ENCODE measurements around the gene SPATA16. TPM values are rescaled to one million over a fixed set of nuclear protein-coding genes. Genes with fewer than 3 reads are reported as not detected.

SPATA16 gene
- polyA plus RNA-seq, 1 experiment = not detected

DNA sequence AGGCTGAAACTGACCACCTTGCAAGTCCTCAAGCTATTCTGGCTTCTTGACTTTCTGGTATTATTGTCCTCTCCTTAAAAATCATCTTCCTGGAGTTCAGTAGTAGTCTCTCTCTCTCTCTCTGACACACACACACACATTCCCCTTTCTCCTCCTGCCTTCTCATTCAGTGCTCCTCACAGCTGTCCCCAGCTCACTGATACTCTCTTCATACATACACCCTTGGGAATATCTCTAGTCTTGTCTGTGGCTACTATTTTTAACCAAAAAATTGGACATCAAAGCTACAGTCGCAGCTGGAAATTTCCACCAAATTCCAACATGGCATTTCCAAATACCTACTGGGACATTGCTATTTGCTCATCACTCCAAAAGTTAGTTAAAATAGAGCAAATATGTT, 211.6 kb downstream of the SPATA16 start:
- DNase-seq (ENCODE audit: low read depth, low spot score) = no peak
- H3K4me3 ChIP-seq (ENCODE audit: low read depth, low read length) = no peak overlapping the region
- TF ChIP-seq, protein P1, sequence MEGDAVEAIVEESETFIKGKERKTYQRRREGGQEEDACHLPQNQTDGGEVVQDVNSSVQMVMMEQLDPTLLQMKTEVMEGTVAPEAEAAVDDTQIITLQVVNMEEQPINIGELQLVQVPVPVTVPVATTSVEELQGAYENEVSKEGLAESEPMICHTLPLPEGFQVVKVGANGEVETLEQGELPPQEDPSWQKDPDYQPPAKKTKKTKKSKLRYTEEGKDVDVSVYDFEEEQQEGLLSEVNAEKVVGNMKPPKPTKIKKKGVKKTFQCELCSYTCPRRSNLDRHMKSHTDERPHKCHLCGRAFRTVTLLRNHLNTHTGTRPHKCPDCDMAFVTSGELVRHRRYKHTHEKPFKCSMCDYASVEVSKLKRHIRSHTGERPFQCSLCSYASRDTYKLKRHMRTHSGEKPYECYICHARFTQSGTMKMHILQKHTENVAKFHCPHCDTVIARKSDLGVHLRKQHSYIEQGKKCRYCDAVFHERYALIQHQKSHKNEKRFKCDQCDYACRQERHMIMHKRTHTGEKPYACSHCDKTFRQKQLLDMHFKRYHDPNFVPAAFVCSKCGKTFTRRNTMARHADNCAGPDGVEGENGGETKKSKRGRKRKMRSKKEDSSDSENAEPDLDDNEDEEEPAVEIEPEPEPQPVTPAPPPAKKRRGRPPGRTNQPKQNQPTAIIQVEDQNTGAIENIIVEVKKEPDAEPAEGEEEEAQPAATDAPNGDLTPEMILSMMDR (IDR thresholded peaks at IDR 0.05; ENCODE audit: low read depth, low read length) = no peak
- H3K27me3 ChIP-seq (ENCODE audit: control insufficient read depth, insufficient read depth, low read length) = no peaks in the 10 kb centered on the region
- H3K9me3 ChIP-seq (ENCODE audit: control insufficient read depth, insufficient read depth, low read length) = no peaks in the 10 kb centered on the region
- H3K27ac ChIP-seq (ENCODE audit: low read depth, low read length) = no peak overlapping the region
- CTCF ChIA-PET = no interaction called here
- POLR2A ChIA-PET = no interaction called here

DNA sequence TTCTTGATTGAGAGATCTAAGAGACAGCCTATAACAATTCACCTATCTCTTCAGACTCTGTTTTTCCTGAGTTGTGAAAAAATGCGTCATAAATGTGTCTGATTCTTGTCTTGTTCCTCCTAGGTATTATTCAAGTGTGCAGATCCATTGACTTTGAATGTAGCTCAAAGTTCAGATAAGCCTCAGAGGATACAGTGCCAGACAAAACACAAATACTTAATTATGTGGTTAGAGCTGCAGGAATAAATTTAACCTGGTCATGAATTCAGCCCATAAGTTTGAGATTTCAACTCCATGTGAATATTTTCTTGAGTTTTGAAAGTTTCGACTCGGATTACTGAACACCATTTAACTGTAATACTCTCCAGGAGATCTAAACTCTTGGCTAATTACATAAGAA, 216.5 kb downstream of the SPATA16 start:
- ChIA-PET CTCF (no interaction called here), POLR2A (no interaction called here)
- no peaks in the 10 kb centered on the region for H3K27me3 ChIP-seq (ENCODE audit: control insufficient read depth, insufficient read depth, low read length)
- H3K27ac ChIP-seq (ENCODE audit: low read depth, low read length) = no peak overlapping the region
- TF ChIP-seq, protein P1 (IDR thresholded peaks at IDR 0.05; ENCODE audit: low read depth, low read length) = no peak
- H3K4me3 ChIP-seq (ENCODE audit: low read depth, low read length) = no peak overlapping the region
- DNase-seq (ENCODE audit: low read depth, low spot score) = no peak
- H3K9me3 ChIP-seq (ENCODE audit: control insufficient read depth, insufficient read depth, low read length) = no peaks in the 10 kb centered on the region

DNA sequence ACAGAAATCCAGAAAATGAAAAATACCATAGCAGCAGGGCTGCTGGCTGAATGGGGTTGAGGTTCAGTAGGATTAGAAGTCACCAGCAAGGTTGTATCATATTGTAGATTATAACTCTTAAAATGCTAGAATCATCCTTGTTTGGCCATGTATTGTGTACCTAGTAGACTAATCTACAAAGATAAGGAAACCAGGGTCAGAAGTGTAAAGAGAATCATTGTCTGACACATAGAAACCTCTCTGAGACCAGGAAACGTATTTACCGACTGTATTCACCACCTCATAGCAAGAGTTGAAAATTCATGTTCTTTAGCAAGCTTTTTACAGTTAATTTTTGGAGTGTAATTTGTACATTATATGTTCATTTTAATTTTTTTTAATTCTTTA, 221.7 kb downstream of the SPATA16 start:
- no peak for DNase-seq (ENCODE audit: low read depth, low spot score)
- Histone ChIP-seq H3K27ac (ENCODE audit: low read depth, low read length) (no peak overlapping the region), H3K27me3 (ENCODE audit: control insufficient read depth, insufficient read depth, low read length) (no peaks in the 10 kb centered on the region), H3K9me3 (ENCODE audit: control insufficient read depth, insufficient read depth, low read length) (no peaks in the 10 kb centered on the region), H3K4me3 (ENCODE audit: low read depth, low read length) (no peak overlapping the region)
- TF ChIP-seq, protein P1 (IDR thresholded peaks at IDR 0.05; ENCODE audit: low read depth, low read length) = no peak
- ChIA-PET POLR2A (no interaction called here), CTCF (no interaction called here)

DNA sequence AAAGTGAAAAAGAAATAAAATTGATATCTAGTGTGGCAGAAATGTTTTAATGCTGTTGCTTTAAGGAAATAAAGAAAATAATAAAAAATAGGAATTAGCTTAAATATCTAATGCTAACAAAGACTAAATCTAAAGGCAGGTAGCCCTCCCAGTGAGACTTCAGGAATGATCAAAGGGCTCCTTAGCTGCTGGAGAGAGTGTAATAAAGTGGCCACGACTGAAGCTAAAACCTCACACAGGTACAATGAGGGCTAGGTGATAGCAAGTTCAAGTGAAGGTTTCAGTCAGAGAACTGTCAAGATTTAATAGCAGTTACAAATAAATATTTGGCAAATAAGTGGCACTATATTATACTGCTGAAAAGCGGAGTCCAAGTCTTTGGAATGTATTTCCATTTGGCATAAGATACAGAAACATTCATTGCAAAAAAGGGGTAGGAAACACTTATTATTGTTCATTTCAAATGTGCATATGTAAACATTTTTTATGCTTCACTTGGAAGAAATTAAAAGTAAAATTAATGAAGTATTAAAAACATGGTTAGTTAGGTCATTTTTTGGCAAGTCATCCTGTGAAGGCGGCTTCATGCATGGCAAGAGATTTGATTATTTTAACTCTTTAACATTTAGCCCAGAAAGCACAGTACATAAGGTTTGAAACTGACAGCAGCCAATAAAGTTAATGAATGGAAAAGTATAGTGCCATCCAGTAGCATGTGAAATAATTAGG, 222.3 kb downstream of the SPATA16 start:
- ChIA-PET POLR2A (no interaction called here), CTCF (no interaction called here)
- Histone ChIP-seq H3K9me3 (ENCODE audit: control insufficient read depth, insufficient read depth, low read length) (no peaks in the 10 kb centered on the region), H3K4me3 (ENCODE audit: low read depth, low read length) (no peak overlapping the region), H3K27ac (ENCODE audit: low read depth, low read length) (no peak overlapping the region), H3K27me3 (ENCODE audit: control insufficient read depth, insufficient read depth, low read length) (no peaks in the 10 kb centered on the region)
- no peak for DNase-seq (ENCODE audit: low read depth, low spot score)
- TF ChIP-seq, protein P1 (IDR thresholded peaks at IDR 0.05; ENCODE audit: low read depth, low read length) = no peak

DNA sequence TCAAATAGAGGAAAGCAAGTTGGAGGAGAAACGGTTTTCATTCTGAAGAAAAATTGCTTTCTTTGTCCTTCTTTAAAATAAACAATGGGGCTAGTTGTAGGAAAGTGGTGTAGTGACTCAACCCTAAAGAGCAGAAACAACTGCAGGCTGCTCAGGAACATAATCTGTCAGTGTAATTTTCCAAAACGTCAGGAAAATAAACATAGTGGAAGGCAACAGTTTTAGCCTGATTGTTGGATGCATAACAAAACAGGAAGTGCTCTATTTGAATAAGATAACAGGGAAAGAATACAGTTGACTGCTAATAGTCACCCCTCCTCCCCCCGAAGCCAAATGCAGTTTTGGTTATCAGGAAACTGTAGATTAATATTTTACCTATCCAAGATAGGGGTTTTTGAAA, 222.9 kb downstream of the SPATA16 start:
- TF ChIP-seq, protein P1 (IDR thresholded peaks at IDR 0.05; ENCODE audit: low read depth, low read length) = no peak
- H3K9me3 ChIP-seq (ENCODE audit: control insufficient read depth, insufficient read depth, low read length) = no peaks in the 10 kb centered on the region
- H3K4me3 ChIP-seq (ENCODE audit: low read depth, low read length) = no peak overlapping the region
- POLR2A ChIA-PET = no interaction called here
- CTCF ChIA-PET = no interaction called here
- no peaks in the 10 kb centered on the region for H3K27me3 ChIP-seq (ENCODE audit: control insufficient read depth, insufficient read depth, low read length)
- no peak overlapping the region for H3K27ac ChIP-seq (ENCODE audit: low read depth, low read length)
- DNase-seq (ENCODE audit: low read depth, low spot score) = no peak
